AG20443 (cell line): ENCODE measurements around the gene RIPOR2.
"Not testable (repeated sequence)": the region's sequence is repeated elsewhere in the genome, so short reads cannot be mapped to it uniquely, and the experiment has no call there.

Source experiments
- DNase-seq: peaks from one replicate; pipeline ENCODE4 v3.0.0; 2012; ENCODE audit warnings: low spot score, mixed read lengths

The RIPOR2 gene

GRCh38 chr6:24957199-24957598 is 21.4 kb upstream of the RIPOR2 start:
- DNase-seq = no peak

- DNase-seq = no peak
Measured at GRCh38 chr6:24953726-24954125, 18.0 kb upstream of the RIPOR2 start.

- DNase-seq = no peak
Measured at GRCh38 chr6:24951811-24952299, 16.1 kb upstream of the RIPOR2 start.

- no peak for DNase-seq
Measured at GRCh38 chr6:24950218-24950941, 14.6 kb upstream of the RIPOR2 start.

- DNase-seq = no peak
Measured at GRCh38 chr6:24949020-24949569, 13.3 kb upstream of the RIPOR2 start.

GRCh38 chr6:24948261-24948660 is 12.5 kb upstream of the RIPOR2 start:
- DNase-seq = not testable (repeated sequence)

GRCh38 chr6:24947636-24948035 is 11.9 kb upstream of the RIPOR2 start:
- DNase-seq = no peak

- no peak for DNase-seq
Measured at GRCh38 chr6:24945054-24945453, 9.3 kb upstream of the RIPOR2 start.

- no peak for DNase-seq
Measured at GRCh38 chr6:24943774-24944173, 8.0 kb upstream of the RIPOR2 start.

GRCh38 chr6:24940311-24940917 is 4.7 kb upstream of the RIPOR2 start:
- DNase-seq = no peak

- no peak for DNase-seq
Measured at GRCh38 chr6:24936641-24937317, 1.0 kb upstream of the RIPOR2 start.

GRCh38 chr6:24933868-24934401 is 1.8 kb downstream of the RIPOR2 start:
- no peak for DNase-seq

- DNase-seq = no peak
Measured at GRCh38 chr6:24933266-24933665, 2.5 kb downstream of the RIPOR2 start.

GRCh38 chr6:24932832-24933231 is 2.9 kb downstream of the RIPOR2 start:
- no peak for DNase-seq

- DNase-seq = no peak
Measured at GRCh38 chr6:24931718-24932691, 3.8 kb downstream of the RIPOR2 start.

- DNase-seq = no peak
Measured at GRCh38 chr6:24931296-24931695, 4.5 kb downstream of the RIPOR2 start.

GRCh38 chr6:24930431-24930871 is 5.3 kb downstream of the RIPOR2 start:
- peak; percentile 73 for DNase-seq

GRCh38 chr6:24929242-24929641 is 6.5 kb downstream of the RIPOR2 start:
- DNase-seq = no peak

GRCh38 chr6:24927985-24928745 is 7.6 kb downstream of the RIPOR2 start:
- DNase-seq = peak; percentile 30

GRCh38 chr6:24927277-24927955 is 8.3 kb downstream of the RIPOR2 start:
- DNase-seq = no peak
